GM12864 (cell line): ENCODE results near the gene HLA-G.

Source experiments
- DNase-seq: peaks from one replicate; pipeline ENCODE4 v3.0.0-alpha.2; 2011; ENCODE audit warnings: low read depth
- H3K4me3 ChIP-seq: 2 replicates; pipeline ENCODE4 v1.5.1; 2011; ENCODE audit warnings: mild to moderate bottlenecking, low read depth, low read length, control low read depth
- TF ChIP-seq, protein P1 (sequence below): IDR thresholded peaks from 2 replicates; pipeline ENCODE4 v1.5.1; 2011; ENCODE audit warnings: low read depth, mild to moderate bottlenecking, moderate library complexity, low read length, control low read depth, inconsistent platforms; ENCODE audit errors: missing control alignments

The HLA-G gene

DNA sequence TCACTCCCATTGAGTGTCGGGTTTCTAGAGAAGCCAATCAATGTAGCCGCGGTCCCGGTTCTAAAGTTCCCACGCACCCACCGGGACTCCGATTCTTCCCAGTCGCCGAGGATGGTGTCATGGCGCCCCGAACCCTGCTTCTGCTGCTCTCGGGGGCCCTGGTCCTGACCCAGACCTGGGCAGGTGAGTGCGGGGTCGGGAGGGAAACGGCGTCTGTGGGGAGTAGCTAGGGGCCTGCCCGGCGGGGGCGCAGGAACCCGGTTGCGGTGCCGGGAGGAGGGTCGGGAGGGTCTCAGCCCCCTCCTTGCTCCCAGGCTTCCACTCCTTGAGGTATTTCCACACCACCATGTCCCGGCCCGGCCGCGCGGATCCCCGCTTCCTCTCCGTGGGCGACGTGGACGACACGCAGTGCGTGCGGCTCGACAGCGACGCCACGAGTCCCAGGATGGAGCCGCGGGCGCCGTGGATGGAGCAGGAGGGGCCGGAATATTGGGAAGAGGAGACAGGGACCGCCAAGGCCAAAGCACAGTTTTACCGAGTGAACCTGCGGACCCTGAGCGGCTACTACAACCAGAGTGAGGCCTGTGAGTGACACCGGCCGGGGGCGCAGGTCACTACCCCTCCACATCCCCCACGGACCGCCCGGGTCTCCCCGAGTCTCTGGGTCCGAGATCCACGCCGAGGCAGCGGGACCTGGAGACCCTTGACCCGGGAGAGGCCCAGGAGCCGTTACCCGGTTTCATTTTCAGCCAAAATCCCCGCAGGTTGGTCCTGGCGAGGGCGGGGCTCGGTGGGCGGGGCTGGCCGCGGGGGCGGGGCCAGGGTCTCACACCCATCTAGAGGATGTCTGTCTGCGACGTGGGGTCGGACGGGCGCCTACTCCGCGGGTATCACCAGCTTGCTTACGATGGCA, 35.2 kb upstream of the HLA-G start:
- no peak for DNase-seq
- H3K4me3 ChIP-seq = peak overlapping the region; percentile 55
- TF ChIP-seq, protein P1, sequence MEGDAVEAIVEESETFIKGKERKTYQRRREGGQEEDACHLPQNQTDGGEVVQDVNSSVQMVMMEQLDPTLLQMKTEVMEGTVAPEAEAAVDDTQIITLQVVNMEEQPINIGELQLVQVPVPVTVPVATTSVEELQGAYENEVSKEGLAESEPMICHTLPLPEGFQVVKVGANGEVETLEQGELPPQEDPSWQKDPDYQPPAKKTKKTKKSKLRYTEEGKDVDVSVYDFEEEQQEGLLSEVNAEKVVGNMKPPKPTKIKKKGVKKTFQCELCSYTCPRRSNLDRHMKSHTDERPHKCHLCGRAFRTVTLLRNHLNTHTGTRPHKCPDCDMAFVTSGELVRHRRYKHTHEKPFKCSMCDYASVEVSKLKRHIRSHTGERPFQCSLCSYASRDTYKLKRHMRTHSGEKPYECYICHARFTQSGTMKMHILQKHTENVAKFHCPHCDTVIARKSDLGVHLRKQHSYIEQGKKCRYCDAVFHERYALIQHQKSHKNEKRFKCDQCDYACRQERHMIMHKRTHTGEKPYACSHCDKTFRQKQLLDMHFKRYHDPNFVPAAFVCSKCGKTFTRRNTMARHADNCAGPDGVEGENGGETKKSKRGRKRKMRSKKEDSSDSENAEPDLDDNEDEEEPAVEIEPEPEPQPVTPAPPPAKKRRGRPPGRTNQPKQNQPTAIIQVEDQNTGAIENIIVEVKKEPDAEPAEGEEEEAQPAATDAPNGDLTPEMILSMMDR = peak; percentile 19

DNA sequence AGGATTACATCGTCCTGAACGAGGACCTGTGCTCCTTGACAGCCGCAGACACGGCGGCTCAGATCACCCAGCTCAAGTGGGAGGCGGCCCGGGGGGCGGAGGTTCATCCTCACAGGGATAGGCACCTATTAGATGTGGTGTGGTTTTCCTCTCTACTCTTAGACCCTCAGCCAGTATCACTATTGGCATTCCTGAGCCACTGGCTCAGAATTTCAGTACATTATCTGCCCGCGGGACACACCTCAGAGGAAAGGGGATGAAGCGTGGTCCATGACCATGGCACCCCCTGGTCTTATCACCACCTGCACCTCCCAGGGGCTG, 34.6 kb upstream of the HLA-G start:
- H3K4me3 ChIP-seq = no peak overlapping the region
- TF ChIP-seq, protein P1 = no peak
- no peak for DNase-seq

DNA sequence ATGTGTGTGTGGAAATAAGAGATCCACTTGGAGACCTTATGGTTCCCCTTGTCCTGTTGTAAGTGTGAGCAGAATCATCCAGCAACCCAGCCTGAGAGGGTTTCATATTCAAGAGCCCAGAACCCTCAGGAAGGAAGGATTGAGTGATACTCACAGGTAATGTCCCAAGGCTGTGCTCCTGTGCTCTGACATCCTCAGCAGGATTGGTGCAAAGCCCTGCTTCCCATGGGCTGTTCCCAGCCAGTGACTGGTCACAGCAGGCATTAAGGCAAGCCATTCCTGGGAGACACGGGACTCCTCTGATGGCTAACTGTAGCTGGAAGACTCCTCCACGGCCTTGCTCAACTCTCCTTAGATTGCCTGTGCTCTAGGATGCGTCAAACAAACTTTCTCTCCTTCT, 33.8 kb upstream of the HLA-G start:
- TF ChIP-seq, protein P1 = no peak
- H3K4me3 ChIP-seq = no peak overlapping the region
- no peak for DNase-seq

DNA sequence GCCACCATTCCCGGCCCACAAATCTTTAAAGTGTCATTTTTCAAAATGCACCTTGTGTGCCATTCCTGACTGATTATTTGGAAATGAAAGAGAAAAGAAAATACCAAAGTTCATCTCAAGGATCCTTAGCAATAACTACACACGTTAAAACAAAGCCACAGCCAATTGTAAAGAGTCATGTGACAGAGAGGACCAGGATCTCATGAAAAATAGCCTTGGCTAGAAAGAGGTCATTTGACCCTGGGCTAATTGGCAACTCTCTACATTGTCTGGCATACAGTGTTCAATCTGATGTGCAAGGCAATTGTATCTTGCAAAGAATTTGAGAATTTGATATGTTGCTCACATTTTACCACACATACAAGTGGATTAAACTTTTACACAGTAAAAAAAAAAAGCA, 31.6 kb upstream of the HLA-G start:
- TF ChIP-seq, protein P1 = no peak

DNA sequence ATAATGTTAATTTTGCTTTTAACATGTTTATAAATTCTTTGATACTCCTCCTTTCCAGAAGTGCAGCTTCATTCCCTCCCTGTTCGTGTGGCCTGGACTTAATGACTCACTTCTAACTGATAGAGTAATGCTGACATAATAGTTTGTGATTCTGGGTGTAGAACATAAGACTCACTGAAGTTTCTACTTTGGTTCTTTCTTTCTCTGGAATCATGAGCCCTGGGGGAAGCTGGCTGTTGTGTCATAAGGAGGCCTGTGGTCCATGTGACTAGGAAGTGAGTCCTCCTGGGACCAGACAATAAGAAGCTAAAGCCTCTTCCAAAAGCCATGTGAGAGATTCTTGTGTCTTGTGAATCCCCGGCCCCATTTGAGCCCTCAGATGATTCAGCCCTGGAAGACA, 30.5 kb upstream of the HLA-G start:
- H3K4me3 ChIP-seq = no peak overlapping the region
- TF ChIP-seq, protein P1 = no peak
- no peak for DNase-seq

More for the DNA sequence above, 31.6 kb upstream of the HLA-G start:
- no peak for DNase-seq
- no peak overlapping the region for H3K4me3 ChIP-seq

DNA sequence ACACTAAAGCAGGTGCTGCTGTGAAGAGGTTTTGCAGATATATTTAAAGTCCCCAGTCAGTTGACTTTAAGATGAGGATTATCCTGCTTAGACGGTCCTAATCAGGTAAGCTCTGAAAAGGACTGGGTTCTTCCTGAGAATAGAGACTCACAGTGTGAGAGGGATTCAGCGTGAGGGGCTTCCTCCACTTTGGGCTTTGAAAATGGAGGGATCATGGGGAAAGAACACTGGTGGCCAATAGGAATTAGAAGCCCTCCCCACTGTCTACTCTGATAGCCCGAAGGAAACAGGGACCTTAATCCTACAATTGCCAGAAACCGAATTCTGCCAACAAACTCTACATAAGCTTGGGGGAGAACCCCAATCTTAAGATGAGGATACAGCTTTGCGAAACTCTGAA, 29.7 kb upstream of the HLA-G start:
- no peak for DNase-seq
- TF ChIP-seq, protein P1 = no peak
- H3K4me3 ChIP-seq = no peak overlapping the region

DNA sequence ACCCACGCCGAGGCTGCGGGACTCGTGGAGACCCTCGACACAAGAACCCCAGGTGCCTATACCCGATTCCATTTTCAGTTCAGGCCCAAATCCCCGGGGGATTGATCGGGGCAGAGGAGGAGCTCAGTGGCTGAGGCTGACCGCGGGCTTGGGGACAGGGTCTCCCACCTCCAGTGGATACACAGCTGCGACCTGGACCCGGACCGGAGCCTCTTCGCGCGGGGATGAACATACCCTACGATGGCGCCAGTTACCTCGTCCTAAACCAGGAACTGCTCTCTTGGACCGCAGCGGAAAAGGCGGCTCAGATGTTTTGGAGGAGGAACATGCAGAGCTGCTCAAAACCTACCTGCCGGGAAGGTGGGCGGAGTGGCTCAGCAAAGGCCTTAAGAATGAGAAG, 27.4 kb upstream of the HLA-G start:
- TF ChIP-seq, protein P1 = no peak
- no peak overlapping the region for H3K4me3 ChIP-seq
- DNase-seq = no peak
